CD4-positive, alpha-beta T cell treated with Interleukin-10 for 1 hour (primary cell): Measurements from ENCODE around the gene STK16.
A peak's percentile ranks its signal among the peaks of the same experiment; 100 is the strongest.

Experiments
- DNase-seq: peaks from one replicate; pipeline ENCODE4 v3.0.0-alpha.2; 2020

Gene STK16

GRCh38 chr2:219214141-219214540 is 31.1 kb upstream of the STK16 start:
- DNase-seq = no peak

GRCh38 chr2:219214786-219215185 is 30.5 kb upstream of the STK16 start:
- DNase-seq = no peak

- no peak for DNase-seq
Measured at GRCh38 chr2:219215871-219216534, 29.3 kb upstream of the STK16 start.

GRCh38 chr2:219216535-219216915 is 28.8 kb upstream of the STK16 start:
- DNase-seq = no peak

GRCh38 chr2:219218217-219218731 is 27.0 kb upstream of the STK16 start:
- no peak for DNase-seq

GRCh38 chr2:219218732-219219701 is 26.3 kb upstream of the STK16 start, which contains the start of gene ABCB6:
ABCB6 (minus strand) TSS chr2:219218958; CDS start chr2:219218673, 285 bp downstream.
- DNase-seq = peak; percentile 91

- DNase-seq = no peak
Measured at GRCh38 chr2:219219784-219220532, 25.3 kb upstream of the STK16 start.

GRCh38 chr2:219220652-219221402 is 24.5 kb upstream of the STK16 start:
- no peak for DNase-seq

GRCh38 chr2:219221957-219222518 is 23.2 kb upstream of the STK16 start:
- no peak for DNase-seq

GRCh38 chr2:219223831-219224610 is 21.3 kb upstream of the STK16 start:
- no peak for DNase-seq

GRCh38 chr2:219225350-219225749 is 19.9 kb upstream of the STK16 start:
- no peak for DNase-seq

- DNase-seq = no peak
Measured at GRCh38 chr2:219228041-219228910, 17.0 kb upstream of the STK16 start.

GRCh38 chr2:219228911-219229304 is 16.4 kb upstream of the STK16 start:
- DNase-seq = no peak

GRCh38 chr2:219229305-219230058 is 15.8 kb upstream of the STK16 start, which contains the start of the genes ANKZF1 and ATG9A:
ANKZF1 (plus strand) TSS chr2:219229806; CDS start chr2:219230258, 452 bp downstream.
ATG9A (minus strand) TSS chr2:219229636; CDS start chr2:219228024, 1,612 bp downstream.
- peak; percentile 99 for DNase-seq

GRCh38 chr2:219230059-219230540 is 15.2 kb upstream of the STK16 start:
- peak; percentile 35 for DNase-seq

- DNase-seq = no peak
Measured at GRCh38 chr2:219234331-219234730, 10.9 kb upstream of the STK16 start.

GRCh38 chr2:219243291-219243761 is 2.0 kb upstream of the STK16 start:
- no peak for DNase-seq

GRCh38 chr2:219244789-219245147 is 511 bp upstream of the STK16 start:
- DNase-seq = no peak

- no peak for DNase-seq
Measured at GRCh38 chr2:219245899-219246230, 586 bp downstream of the STK16 start.
